Activated naive CD4-positive, alpha-beta T cell treated with anti-CD3 and anti-CD28 coated beads, Interleukin-2, amount 50 U/mL, for 72 hours (primary cell): ENCODE data around the gene NDUFA12. TPM values are rescaled to one million over a fixed set of nuclear protein-coding genes. Genes with fewer than 3 reads are reported as not detected.
"Not testable (repeated sequence)": the region's sequence is repeated elsewhere in the genome, so short reads cannot be mapped to it uniquely, and the experiment has no call there.

Source experiments
- ATAC-seq, 2 donors: fragments of 150-1000 bp; cut with Tn5 transposase; 2 replicates each; pipeline ENCODE4 v1.10.0; 2021; ENCODE audit warnings: mild to moderate bottlenecking in 2 of 2, moderate library complexity in 2 of 2
- DNase-seq, 2 donors: peaks; one replicate each; pipeline ENCODE4 v3.0.0; 2021 to 2022; ENCODE audit warnings: low spot score in 2 of 2
- H3K27ac Mint-ChIP-seq, 2 donors: one replicate each; pipeline ENCODE4 v1.8.0; 2022; ENCODE audit warnings: mild to moderate bottlenecking in 2 of 2, mixed read lengths in 2 of 2
- H3K36me3 Mint-ChIP-seq, 2 donors: one replicate each; pipeline ENCODE4 v1.8.0; 2022; ENCODE audit warnings: mixed read lengths in 2 of 2
- H3K9me3 Mint-ChIP-seq, 2 donors: one replicate each; pipeline ENCODE4 v1.8.0; 2022; ENCODE audit warnings: mixed read lengths in 2 of 2
- total RNA-seq, 2 donors: library from RNA; stranded (reverse); gene quantifications; one replicate each; pipeline ENCODE4 v1.2.3, GENCODE V29; 2022

NDUFA12 gene
- total RNA-seq, 2 donors from 2014 or later: 138 to 141 TPM

- DNase-seq (no peak), ATAC-seq (no peak)
- peak overlapping the region in 1 of 2 donors; percentile 58 for H3K27ac Mint-ChIP-seq
- peaks cover 4 to 5% of the 10 kb centered on the region in 2 donors for H3K9me3 Mint-ChIP-seq
- peaks cover 5 to 32% of the 10 kb centered on the region in 2 donors for H3K36me3 Mint-ChIP-seq
Measured at GRCh38 chr12:94988471-94988870, 15.0 kb downstream of the NDUFA12 start.

- Mint-ChIP-seq H3K36me3 (peaks cover 5 to 30% of the 10 kb centered on the region in 2 donors), H3K27ac (peak overlapping the region; percentile 37 to 45), H3K9me3 (peaks cover 4 to 5% of the 10 kb centered on the region in 2 donors)
- DNase-seq (no peak), ATAC-seq (peak; percentile 69 to 83)
Measured at GRCh38 chr12:94987801-94988200, 15.7 kb downstream of the NDUFA12 start.

GRCh38 chr12:94987076-94987669 lies 16.3 kb downstream of the NDUFA12 start:
- DNase-seq (no peak), ATAC-seq (no peak)
- peaks cover 4 to 5% of the 10 kb centered on the region in 2 donors for H3K9me3 Mint-ChIP-seq
- H3K36me3 Mint-ChIP-seq: peaks cover 5 to 24% of the 10 kb centered on the region in 2 donors
- H3K27ac Mint-ChIP-seq: peak overlapping the region; percentile 37 to 51

GRCh38 chr12:94985099-94985498 lies 18.4 kb downstream of the NDUFA12 start:
- H3K9me3 Mint-ChIP-seq, DNase-seq, H3K27ac Mint-ChIP-seq, ATAC-seq: not testable (repeated sequence)
- H3K36me3 Mint-ChIP-seq: peaks cover 5 to 16% of the 10 kb centered on the region in 2 donors

GRCh38 chr12:94983321-94983720 lies 20.2 kb downstream of the NDUFA12 start:
- no peak for ATAC-seq
- no peaks in the 10 kb centered on the region for H3K9me3 Mint-ChIP-seq
- peaks cover 0 to 6% of the 10 kb centered on the region in 2 donors for H3K36me3 Mint-ChIP-seq
- no peak for DNase-seq
- no peak overlapping the region for H3K27ac Mint-ChIP-seq

- no peaks in the 10 kb centered on the region for H3K9me3 Mint-ChIP-seq
- no peak for DNase-seq
- peaks cover 0 to 6% of the 10 kb centered on the region in 2 donors for H3K36me3 Mint-ChIP-seq
- no peak overlapping the region for H3K27ac Mint-ChIP-seq
- no peak for ATAC-seq
Measured at GRCh38 chr12:94982456-94982855, 21.0 kb downstream of the NDUFA12 start.

GRCh38 chr12:94980577-94980976 lies 22.9 kb downstream of the NDUFA12 start:
- no peak for ATAC-seq
- Mint-ChIP-seq H3K9me3 (no peaks in the 10 kb centered on the region), H3K36me3 (peaks cover 0 to 6% of the 10 kb centered on the region in 2 donors), H3K27ac (no peak overlapping the region)
- DNase-seq: no peak

- peaks cover 0 to 6% of the 10 kb centered on the region in 2 donors for H3K36me3 Mint-ChIP-seq
- ATAC-seq: no peak
- peak overlapping the region in 1 of 2 donors; percentile 1 for H3K27ac Mint-ChIP-seq
- DNase-seq: no peak
- no peaks in the 10 kb centered on the region for H3K9me3 Mint-ChIP-seq
Measured at GRCh38 chr12:94979941-94980340, 23.6 kb downstream of the NDUFA12 start.

- no peaks in the 10 kb centered on the region for H3K36me3 Mint-ChIP-seq
- no peak overlapping the region for H3K27ac Mint-ChIP-seq
- ATAC-seq: no peak
- H3K9me3 Mint-ChIP-seq: no peaks in the 10 kb centered on the region
- DNase-seq: no peak
Measured at GRCh38 chr12:94977766-94978468, 25.6 kb downstream of the NDUFA12 start.

GRCh38 chr12:94973221-94973620 lies 30.3 kb downstream of the NDUFA12 start:
- ATAC-seq (no peak), DNase-seq (no peak)
- H3K9me3 Mint-ChIP-seq: no peaks in the 10 kb centered on the region
- H3K36me3 Mint-ChIP-seq: peaks cover 8 to 12% of the 10 kb centered on the region in 2 donors
- no peak overlapping the region for H3K27ac Mint-ChIP-seq

- no peak for DNase-seq
- Mint-ChIP-seq H3K27ac (peak overlapping the region in 1 of 2 donors; percentile 19), H3K9me3 (no peaks in the 10 kb centered on the region), H3K36me3 (peaks cover 8 to 12% of the 10 kb centered on the region in 2 donors)
- no peak for ATAC-seq
Measured at GRCh38 chr12:94972795-94973194, 30.7 kb downstream of the NDUFA12 start.

GRCh38 chr12:94971923-94972322 lies 31.6 kb downstream of the NDUFA12 start:
- ATAC-seq (no peak), DNase-seq (no peak)
- Mint-ChIP-seq H3K9me3 (no peaks in the 10 kb centered on the region), H3K27ac (no peak overlapping the region), H3K36me3 (peaks cover 8 to 12% of the 10 kb centered on the region in 2 donors)

- no peak overlapping the region for H3K27ac Mint-ChIP-seq
- DNase-seq: no peak
- no peaks in the 10 kb centered on the region for H3K9me3 Mint-ChIP-seq
- peaks cover 8 to 12% of the 10 kb centered on the region in 2 donors for H3K36me3 Mint-ChIP-seq
- ATAC-seq: no peak
Measured at GRCh38 chr12:94970560-94970959, 32.9 kb downstream of the NDUFA12 start.

- Mint-ChIP-seq H3K9me3 (no peaks in the 10 kb centered on the region), H3K27ac (no peak overlapping the region), H3K36me3 (peaks cover 8 to 12% of the 10 kb centered on the region in 2 donors)
- DNase-seq (no peak), ATAC-seq (no peak)
Measured at GRCh38 chr12:94969424-94969823, 34.1 kb downstream of the NDUFA12 start.

GRCh38 chr12:94965982-94966630 lies 37.4 kb downstream of the NDUFA12 start:
- H3K9me3 Mint-ChIP-seq: no peaks in the 10 kb centered on the region
- H3K36me3 Mint-ChIP-seq: peaks cover 0 to 2% of the 10 kb centered on the region in 2 donors
- DNase-seq (no peak), ATAC-seq (no peak)
- H3K27ac Mint-ChIP-seq: no peak overlapping the region

- H3K36me3 Mint-ChIP-seq: no peaks in the 10 kb centered on the region
- no peak for ATAC-seq
- DNase-seq: no peak
- no peaks in the 10 kb centered on the region for H3K9me3 Mint-ChIP-seq
- H3K27ac Mint-ChIP-seq: no peak overlapping the region
Measured at GRCh38 chr12:94963649-94964048, 39.8 kb downstream of the NDUFA12 start.

- no peaks in the 10 kb centered on the region for H3K36me3 Mint-ChIP-seq
- no peak for ATAC-seq
- DNase-seq: no peak
- H3K27ac Mint-ChIP-seq: no peak overlapping the region
- H3K9me3 Mint-ChIP-seq: no peaks in the 10 kb centered on the region
Measured at GRCh38 chr12:94962670-94963069, 40.8 kb downstream of the NDUFA12 start.
